Activated CD4-positive, alpha-beta T cell treated with anti-CD3 and anti-CD28 coated beads for 1 hour (primary cell): ENCODE results near the gene SIAH2.

ENCODE experiments used
- DNase-seq: peaks from one replicate; pipeline ENCODE4 v3.0.0-alpha.2; 2020

SIAH2 gene

GRCh38 chr3:150747886-150748683 lies 14.9 kb downstream of the SIAH2 start:
- no peak for DNase-seq

GRCh38 chr3:150746791-150747590 lies 16.0 kb downstream of the SIAH2 start:
- DNase-seq = no peak

GRCh38 chr3:150745832-150746231 lies 17.1 kb downstream of the SIAH2 start:
- DNase-seq = no peak

GRCh38 chr3:150744919-150745211 lies 18.1 kb downstream of the SIAH2 start:
- no peak for DNase-seq

- no peak for DNase-seq
Measured at GRCh38 chr3:150744041-150744918, 18.7 kb downstream of the SIAH2 start.

- DNase-seq = no peak
Measured at GRCh38 chr3:150743508-150743907, 19.5 kb downstream of the SIAH2 start.

- DNase-seq = no peak
Measured at GRCh38 chr3:150742679-150743078, 20.3 kb downstream of the SIAH2 start.

- DNase-seq = no peak
Measured at GRCh38 chr3:150742141-150742523, 20.8 kb downstream of the SIAH2 start.

- no peak for DNase-seq
Measured at GRCh38 chr3:150741497-150742140, 21.4 kb downstream of the SIAH2 start.

GRCh38 chr3:150740733-150741496 lies 22.1 kb downstream of the SIAH2 start:
- no peak for DNase-seq

GRCh38 chr3:150739877-150740645 lies 22.9 kb downstream of the SIAH2 start:
- DNase-seq = no peak

- no peak for DNase-seq
Measured at GRCh38 chr3:150739200-150739863, 23.6 kb downstream of the SIAH2 start.

- DNase-seq = no peak
Measured at GRCh38 chr3:150738688-150739087, 24.3 kb downstream of the SIAH2 start.

GRCh38 chr3:150737874-150738679 lies 24.9 kb downstream of the SIAH2 start:
- no peak for DNase-seq

GRCh38 chr3:150736903-150737832 lies 25.8 kb downstream of the SIAH2 start:
- DNase-seq = no peak

- DNase-seq = no peak
Measured at GRCh38 chr3:150736316-150736719, 26.7 kb downstream of the SIAH2 start.

- DNase-seq = no peak
Measured at GRCh38 chr3:150734795-150735119, 28.2 kb downstream of the SIAH2 start.

- DNase-seq = no peak
Measured at GRCh38 chr3:150733936-150734794, 28.8 kb downstream of the SIAH2 start.
